Measurements from ENCODE around the gene PRKCB.

Gene PRKCB

DNA sequence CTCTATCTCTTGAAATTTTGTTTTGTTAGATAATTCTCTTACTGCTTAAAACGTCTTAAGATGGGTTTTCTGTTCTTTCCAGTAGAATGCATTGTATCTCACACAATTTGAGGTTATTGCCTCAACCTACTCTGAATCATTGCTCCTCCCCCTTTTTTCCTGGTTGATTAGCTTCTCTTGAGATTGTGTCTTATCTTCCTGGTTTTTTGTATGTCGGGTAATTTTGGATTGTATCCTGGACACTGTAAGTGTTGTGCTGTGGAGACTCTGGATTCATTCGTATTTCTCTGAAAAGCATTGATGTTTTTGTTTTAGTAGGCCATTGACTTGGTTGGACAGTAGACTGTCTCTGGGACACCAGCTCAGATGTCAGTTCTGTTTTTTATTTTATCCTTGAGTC is 26.1 kb downstream of the PRKCB start:
- Histone ChIP-seq H3K36me3 (ENCODE audit: insufficient read depth, low read length) (no peaks in the 10 kb centered on the region), H3K9me3 (ENCODE audit: low read length) (no peaks in the 10 kb centered on the region), H3K4me3 (ENCODE audit: low read length) (no peak overlapping the region), H3K4me1 (ENCODE audit: insufficient read depth, low read length) (no peaks in the 10 kb centered on the region), H2AFZ (ENCODE audit: low read depth, low read length) (no peak overlapping the region), H3K27me3 (ENCODE audit: insufficient read depth, low read length) (peaks cover 3% of the 10 kb centered on the region)

DNA sequence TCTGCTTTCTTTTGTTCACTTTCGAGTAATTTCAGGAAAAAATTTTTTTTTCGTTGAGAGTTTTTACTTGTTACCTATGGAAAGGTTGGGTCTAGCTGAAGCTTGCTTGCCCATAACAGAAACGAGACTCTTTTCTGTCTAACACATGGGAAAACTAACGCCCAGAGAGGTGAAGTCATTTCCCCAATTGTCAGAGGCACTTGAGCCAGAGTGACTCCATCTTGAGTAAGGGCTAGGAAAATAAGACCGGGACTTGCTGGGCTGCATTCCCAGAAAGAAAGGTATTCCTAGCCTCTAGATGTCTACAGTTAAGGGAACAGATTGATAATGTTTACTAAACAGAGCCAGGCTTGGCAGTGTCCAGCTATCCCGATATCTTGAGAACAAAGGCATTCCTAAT is 26.8 kb downstream of the PRKCB start:
- H3K27me3 ChIP-seq (ENCODE audit: insufficient read depth, low read length) = peaks cover 3% of the 10 kb centered on the region
- no peaks in the 10 kb centered on the region for H3K36me3 ChIP-seq (ENCODE audit: insufficient read depth, low read length)
- H3K4me3 ChIP-seq (ENCODE audit: low read length) = no peak overlapping the region

DNA sequence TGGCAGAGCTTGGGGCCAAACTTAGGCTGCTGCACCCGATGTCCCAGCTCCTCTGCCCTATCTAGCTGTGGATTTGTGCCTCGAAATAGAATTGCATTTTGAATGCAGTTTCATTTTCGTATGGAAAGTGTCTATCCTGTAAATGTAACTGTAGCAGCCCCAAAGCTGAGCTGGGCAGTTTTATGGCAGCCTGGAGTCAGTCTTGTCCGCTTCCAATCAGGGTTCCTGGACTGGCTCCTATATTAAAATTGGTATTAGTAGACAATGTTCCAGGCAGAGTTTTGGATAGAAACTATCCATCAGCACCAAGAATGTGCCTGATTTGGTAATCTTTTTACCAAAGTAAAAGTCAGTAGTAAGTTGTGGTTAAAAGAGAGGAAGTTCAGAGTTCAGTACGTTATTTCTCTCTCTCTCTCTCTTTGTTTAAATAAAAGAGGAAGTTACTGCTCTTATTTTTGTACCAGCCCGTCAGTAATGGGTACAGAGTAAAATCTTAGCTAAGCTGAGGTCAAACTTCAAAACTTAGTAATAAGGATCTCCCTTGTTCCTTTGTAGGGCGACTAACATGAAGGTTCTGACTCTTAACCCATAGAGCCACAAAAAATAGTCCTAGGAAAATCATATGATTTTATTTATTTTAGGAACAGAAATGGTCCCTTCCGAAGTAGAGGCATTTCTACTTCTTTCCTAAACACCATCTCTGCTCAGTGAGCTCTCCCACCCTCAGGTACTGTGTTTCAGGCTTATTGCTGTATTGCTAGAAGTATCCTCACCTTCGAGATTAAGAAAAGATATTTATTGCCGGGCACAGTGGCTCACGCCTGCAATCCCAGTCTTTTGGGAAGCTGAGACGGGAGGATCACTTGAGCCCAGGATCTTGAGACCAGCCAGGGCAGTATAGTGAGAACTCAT is 28.0 kb downstream of the PRKCB start:
- H3K36me3 ChIP-seq (ENCODE audit: insufficient read depth, low read length) = no peaks in the 10 kb centered on the region
- H3K4me3 ChIP-seq (ENCODE audit: low read length) = no peak overlapping the region
- H3K9me3 ChIP-seq (ENCODE audit: low read length) = no peaks in the 10 kb centered on the region
- H3K4me1 ChIP-seq (ENCODE audit: insufficient read depth, low read length) = no peaks in the 10 kb centered on the region
- no peak overlapping the region for H2AFZ ChIP-seq (ENCODE audit: low read depth, low read length)
- H3K27me3 ChIP-seq (ENCODE audit: insufficient read depth, low read length) = peaks cover 3% of the 10 kb centered on the region

More for the DNA sequence above, 26.8 kb downstream of the PRKCB start:
- no peaks in the 10 kb centered on the region for H3K4me1 ChIP-seq (ENCODE audit: insufficient read depth, low read length)
- no peak overlapping the region for H2AFZ ChIP-seq (ENCODE audit: low read depth, low read length)
- H3K9me3 ChIP-seq (ENCODE audit: low read length) = no peaks in the 10 kb centered on the region

DNA sequence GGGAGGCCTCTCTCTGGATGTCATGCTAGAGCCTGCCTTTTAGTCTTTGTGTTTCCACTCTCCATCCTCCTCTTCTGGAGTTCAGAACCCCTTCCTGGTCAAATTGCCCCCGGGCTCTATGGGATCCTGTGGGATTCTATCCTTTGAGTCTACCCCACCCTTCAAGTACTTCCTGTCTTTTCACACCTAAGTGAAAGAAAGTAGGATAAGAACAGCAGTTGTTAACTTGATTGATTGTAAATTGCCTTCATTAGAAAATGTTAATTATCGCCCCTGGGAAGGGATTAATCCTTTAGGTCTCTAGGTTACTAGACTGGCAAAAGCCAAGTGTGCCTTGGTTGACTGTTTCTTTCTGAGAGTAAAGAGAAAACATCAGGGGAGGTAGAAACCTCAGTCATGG is 30.1 kb downstream of the PRKCB start:
- Histone ChIP-seq H2AFZ (ENCODE audit: low read depth, low read length) (no peak overlapping the region), H3K4me3 (ENCODE audit: low read length) (no peak overlapping the region), H3K9me3 (ENCODE audit: low read length) (no peaks in the 10 kb centered on the region), H3K4me1 (ENCODE audit: insufficient read depth, low read length) (no peaks in the 10 kb centered on the region), H3K36me3 (ENCODE audit: insufficient read depth, low read length) (no peaks in the 10 kb centered on the region), H3K27me3 (ENCODE audit: insufficient read depth, low read length) (peaks cover 3% of the 10 kb centered on the region)

DNA sequence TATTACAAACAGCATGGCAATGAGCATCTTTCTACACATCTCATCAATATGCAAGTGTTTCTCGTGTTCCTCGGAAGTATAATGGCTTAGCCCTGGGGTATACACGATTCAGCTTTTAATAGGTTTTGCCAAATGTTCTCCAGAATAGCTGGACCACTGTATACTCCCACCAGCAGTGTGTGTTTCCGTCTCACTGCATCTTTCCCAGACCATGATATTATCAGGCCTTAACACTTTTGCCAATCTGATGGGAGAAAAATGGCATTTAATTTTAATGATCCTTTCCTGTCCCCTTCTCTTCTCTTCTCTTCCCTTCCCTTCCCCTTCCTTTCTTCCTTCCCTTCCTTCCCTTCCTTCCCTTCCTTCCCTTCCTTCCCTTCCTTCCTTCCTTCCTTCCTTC is 30.8 kb downstream of the PRKCB start:
- peaks cover under 1% of the 10 kb centered on the region for H3K27me3 ChIP-seq (ENCODE audit: insufficient read depth, low read length)
- no peaks in the 10 kb centered on the region for H3K36me3 ChIP-seq (ENCODE audit: insufficient read depth, low read length)
- no peaks in the 10 kb centered on the region for H3K9me3 ChIP-seq (ENCODE audit: low read length)
- no peaks in the 10 kb centered on the region for H3K4me1 ChIP-seq (ENCODE audit: insufficient read depth, low read length)
- no peak overlapping the region for H3K4me3 ChIP-seq (ENCODE audit: low read length)
- H2AFZ ChIP-seq (ENCODE audit: low read depth, low read length) = no peak overlapping the region

DNA sequence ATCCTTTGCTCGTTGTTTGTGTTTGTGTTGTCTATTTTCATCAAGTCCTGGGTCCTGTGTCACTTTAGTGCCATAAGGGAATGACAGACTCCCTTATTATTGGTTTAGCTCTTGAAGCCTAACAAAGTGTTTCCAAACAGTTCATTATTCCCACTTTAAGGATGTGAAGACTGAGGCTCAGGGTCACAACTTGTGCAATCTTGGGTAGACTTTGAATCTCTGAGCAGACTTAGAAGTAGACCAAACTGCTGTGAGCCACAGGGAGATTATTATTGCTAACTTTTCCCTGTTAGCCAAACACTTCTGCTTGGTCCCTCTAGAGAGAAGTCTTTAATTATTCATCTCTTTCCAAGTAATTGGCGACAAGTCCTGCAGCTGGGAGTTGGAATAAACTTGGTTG is 31.8 kb downstream of the PRKCB start:
- H3K27me3 ChIP-seq (ENCODE audit: insufficient read depth, low read length) = no peaks in the 10 kb centered on the region
- no peak overlapping the region for H2AFZ ChIP-seq (ENCODE audit: low read depth, low read length)
- no peak overlapping the region for H3K4me3 ChIP-seq (ENCODE audit: low read length)
- no peaks in the 10 kb centered on the region for H3K4me1 ChIP-seq (ENCODE audit: insufficient read depth, low read length)
- no peaks in the 10 kb centered on the region for H3K9me3 ChIP-seq (ENCODE audit: low read length)
- no peaks in the 10 kb centered on the region for H3K36me3 ChIP-seq (ENCODE audit: insufficient read depth, low read length)

DNA sequence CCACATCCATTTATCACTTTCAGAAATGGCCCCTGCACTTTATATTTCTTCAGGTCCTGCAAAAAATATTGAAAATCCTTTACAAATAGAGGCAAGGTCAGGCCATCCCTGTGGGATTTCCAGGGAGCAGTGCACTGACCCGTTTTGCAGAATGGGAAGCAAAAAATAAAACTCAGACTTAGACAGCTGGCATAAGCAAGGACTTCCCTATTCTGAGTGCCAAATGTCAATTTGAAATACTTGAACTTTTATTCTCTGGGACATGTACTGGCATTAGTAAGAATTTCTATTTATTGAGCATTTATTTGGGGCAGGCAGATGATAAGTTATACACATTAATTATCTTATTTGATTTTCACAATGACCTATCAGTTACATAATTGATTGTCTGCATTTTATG is 32.4 kb downstream of the PRKCB start:
- no peak overlapping the region for H2AFZ ChIP-seq (ENCODE audit: low read depth, low read length)
- H3K4me3 ChIP-seq (ENCODE audit: low read length) = no peak overlapping the region
- H3K36me3 ChIP-seq (ENCODE audit: insufficient read depth, low read length) = no peaks in the 10 kb centered on the region
- H3K9me3 ChIP-seq (ENCODE audit: low read length) = no peaks in the 10 kb centered on the region
- H3K27me3 ChIP-seq (ENCODE audit: insufficient read depth, low read length) = no peaks in the 10 kb centered on the region
- H3K4me1 ChIP-seq (ENCODE audit: insufficient read depth, low read length) = no peaks in the 10 kb centered on the region

DNA sequence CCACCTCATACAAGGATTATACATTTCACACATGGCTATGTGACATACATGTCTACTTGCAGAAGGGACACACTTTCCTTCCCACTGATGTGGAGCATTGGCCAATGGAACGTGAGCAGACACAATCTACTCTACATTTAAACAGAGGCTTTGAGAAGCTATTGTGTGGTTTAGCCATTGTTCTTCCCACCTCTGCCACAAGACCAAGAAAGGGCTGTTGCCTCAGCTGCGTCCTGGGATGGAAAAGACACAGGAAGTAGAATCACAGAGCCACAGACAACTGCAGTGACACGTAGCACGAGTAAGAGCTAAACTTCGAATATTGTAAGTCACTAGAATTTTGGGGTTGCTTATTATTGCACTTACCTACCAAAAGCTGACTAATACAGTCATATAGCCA is 33.3 kb downstream of the PRKCB start:
- Histone ChIP-seq H3K9me3 (ENCODE audit: low read length) (no peaks in the 10 kb centered on the region), H3K4me3 (ENCODE audit: low read length) (no peak overlapping the region), H3K36me3 (ENCODE audit: insufficient read depth, low read length) (no peaks in the 10 kb centered on the region), H2AFZ (ENCODE audit: low read depth, low read length) (no peak overlapping the region), H3K27me3 (ENCODE audit: insufficient read depth, low read length) (no peaks in the 10 kb centered on the region), H3K4me1 (ENCODE audit: insufficient read depth, low read length) (no peaks in the 10 kb centered on the region)

DNA sequence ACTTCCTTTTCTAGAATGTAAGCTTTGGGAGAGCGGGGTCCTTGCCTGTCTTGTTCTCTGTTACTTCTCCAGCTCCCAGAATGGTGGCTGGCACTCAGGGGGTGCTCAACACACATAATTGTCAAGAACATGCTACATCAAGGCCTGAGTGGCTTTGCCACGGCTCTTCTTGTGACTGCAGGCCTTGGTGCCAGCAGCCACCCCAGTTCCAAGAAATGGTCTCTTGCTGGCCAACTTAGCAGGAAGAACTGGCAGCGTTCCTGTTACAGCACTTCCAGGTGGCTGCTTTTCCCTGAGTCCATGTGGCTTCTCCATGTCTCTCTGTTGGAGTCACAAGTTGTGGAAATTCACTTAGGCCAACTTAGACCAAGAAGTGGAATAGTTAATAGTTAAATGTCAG is 36.1 kb downstream of the PRKCB start:
- Histone ChIP-seq H3K4me1 (ENCODE audit: insufficient read depth, low read length) (no peaks in the 10 kb centered on the region), H3K36me3 (ENCODE audit: insufficient read depth, low read length) (no peaks in the 10 kb centered on the region), H3K9me3 (ENCODE audit: low read length) (no peaks in the 10 kb centered on the region), H2AFZ (ENCODE audit: low read depth, low read length) (no peak overlapping the region), H3K27me3 (ENCODE audit: insufficient read depth, low read length) (no peaks in the 10 kb centered on the region), H3K4me3 (ENCODE audit: low read length) (no peak overlapping the region)

DNA sequence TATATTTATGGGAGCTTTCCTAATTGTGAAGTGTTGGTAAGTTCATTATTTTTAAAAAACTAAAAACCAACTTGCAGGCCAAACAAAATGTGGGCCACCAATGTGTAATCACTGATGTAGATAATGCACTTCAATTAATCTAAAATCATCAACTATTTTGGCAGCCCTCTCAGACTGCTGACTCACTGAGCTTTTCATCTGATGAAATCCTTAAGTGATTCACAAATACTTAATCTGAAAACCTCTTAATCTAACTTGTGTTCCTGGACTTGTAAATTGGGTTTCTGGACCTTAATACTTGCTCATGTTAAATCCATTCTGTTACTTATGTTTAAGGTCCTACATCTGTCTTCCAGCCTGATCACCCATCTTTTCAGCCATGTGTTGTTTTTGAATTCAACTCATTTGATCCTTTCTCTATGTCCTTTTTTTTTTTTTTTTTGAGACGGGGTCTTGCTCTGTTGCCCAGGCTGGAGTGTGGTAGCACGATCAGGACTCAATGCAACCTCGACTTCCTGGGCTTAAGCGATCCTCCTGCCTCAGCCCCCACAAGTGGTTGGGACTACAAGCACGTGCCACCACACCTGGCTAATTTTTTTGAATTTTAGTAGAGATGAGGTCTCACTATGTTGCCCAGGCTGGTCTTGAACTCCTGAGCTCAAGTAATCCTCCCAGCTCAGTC is 39.0 kb downstream of the PRKCB start:
- H3K4me3 ChIP-seq (ENCODE audit: low read length) = no peak overlapping the region
- no peaks in the 10 kb centered on the region for H3K4me1 ChIP-seq (ENCODE audit: insufficient read depth, low read length)
- no peaks in the 10 kb centered on the region for H3K36me3 ChIP-seq (ENCODE audit: insufficient read depth, low read length)
- no peaks in the 10 kb centered on the region for H3K27me3 ChIP-seq (ENCODE audit: insufficient read depth, low read length)
- no peak overlapping the region for H2AFZ ChIP-seq (ENCODE audit: low read depth, low read length)
- H3K9me3 ChIP-seq (ENCODE audit: low read length) = no peaks in the 10 kb centered on the region

DNA sequence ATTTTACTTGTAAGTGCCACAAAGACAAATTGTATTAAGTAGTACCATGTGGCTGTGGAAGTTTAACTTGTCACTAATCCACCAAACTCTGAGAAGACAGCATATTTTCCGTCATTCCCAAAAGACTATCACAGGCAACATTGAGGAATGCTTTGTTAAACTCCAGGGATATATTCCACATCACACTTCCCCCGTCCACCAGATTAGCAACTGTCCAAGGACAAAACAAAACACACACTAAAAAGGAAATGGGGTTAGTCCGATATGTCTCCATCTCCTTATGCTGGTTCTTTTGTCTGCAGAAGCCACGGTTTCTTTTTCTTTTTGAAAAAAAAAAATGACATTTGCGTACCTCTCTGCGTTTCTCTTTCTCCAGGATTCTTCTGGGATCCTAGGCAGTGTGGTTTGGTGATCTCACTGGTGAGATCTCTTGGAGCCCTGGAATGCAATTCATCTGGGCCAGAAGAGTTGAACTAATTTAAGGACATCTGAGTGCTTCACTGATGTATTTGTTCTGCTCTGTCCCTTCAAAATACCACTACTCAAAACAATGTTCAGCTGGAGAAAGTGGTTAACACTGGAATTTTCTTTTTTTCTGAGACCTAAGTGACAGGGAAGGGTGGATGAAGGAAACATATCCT is 40.6 kb downstream of the PRKCB start:
- H2AFZ ChIP-seq (ENCODE audit: low read depth, low read length) = no peak overlapping the region
- H3K36me3 ChIP-seq (ENCODE audit: insufficient read depth, low read length) = no peaks in the 10 kb centered on the region
- no peaks in the 10 kb centered on the region for H3K27me3 ChIP-seq (ENCODE audit: insufficient read depth, low read length)
- no peaks in the 10 kb centered on the region for H3K9me3 ChIP-seq (ENCODE audit: low read length)
- H3K4me1 ChIP-seq (ENCODE audit: insufficient read depth, low read length) = no peaks in the 10 kb centered on the region
- no peak overlapping the region for H3K4me3 ChIP-seq (ENCODE audit: low read length)

DNA sequence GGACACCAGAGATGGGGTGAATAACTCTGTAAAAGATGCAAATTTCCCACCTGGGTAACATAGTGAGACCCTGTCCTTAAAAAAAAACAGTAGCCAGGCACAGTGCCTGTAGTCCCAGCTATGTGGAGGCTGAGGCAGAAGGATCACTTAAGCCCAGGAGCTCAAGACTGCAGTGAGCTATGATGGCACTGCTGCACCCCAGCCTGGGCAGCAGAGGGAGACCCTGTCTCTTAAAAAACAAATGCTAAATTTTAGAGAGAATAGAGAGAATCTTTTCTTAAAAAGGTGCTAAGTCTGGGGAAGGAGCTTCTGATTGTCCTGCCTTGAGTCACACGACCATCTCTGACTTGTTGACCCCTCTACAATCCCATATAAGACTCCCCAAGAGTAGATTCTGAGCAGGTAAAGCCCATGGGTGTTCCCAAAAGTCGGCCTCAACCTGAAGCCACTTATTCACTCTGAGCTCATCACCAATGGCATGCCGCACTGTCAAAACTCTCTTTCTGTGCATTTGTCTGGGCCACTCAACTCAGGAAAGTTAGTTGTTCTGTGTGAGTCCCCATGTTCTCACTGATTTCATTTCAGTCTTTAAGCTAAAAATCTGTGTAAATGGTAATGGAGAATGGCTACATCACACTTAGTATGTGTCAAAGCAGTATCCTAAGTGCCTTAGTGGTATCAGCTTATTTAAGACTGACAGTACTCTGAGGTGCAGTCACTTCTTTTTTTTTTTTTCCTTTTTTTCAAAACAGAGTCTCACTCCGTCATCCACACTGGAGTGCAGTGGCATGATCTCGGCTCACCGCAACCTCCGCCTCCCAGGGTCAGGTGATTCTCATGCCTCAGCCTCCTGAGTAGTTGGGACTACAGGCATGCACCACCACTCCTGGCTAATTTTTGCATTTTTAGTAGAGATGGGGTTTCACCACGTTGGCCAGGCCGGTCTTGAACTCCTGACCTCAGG is 41.6 kb downstream of the PRKCB start:
- Histone ChIP-seq H3K4me3 (ENCODE audit: low read length) (no peak overlapping the region), H3K4me1 (ENCODE audit: insufficient read depth, low read length) (no peaks in the 10 kb centered on the region), H2AFZ (ENCODE audit: low read depth, low read length) (no peak overlapping the region), H3K36me3 (ENCODE audit: insufficient read depth, low read length) (no peaks in the 10 kb centered on the region), H3K27me3 (ENCODE audit: insufficient read depth, low read length) (no peaks in the 10 kb centered on the region), H3K9me3 (ENCODE audit: low read length) (no peaks in the 10 kb centered on the region)
